ENCODE measurements around the gene PARG. TPM values are rescaled to one million over a fixed set of nuclear protein-coding genes. Genes with fewer than 3 reads are reported as not detected.

Gene PARG
- total and polyA plus RNA-seq, 2 donors (not counting 3 experiments of a cell fraction or from before 2014, with no cell fraction given): 6.1 to 27.6 TPM

DNA sequence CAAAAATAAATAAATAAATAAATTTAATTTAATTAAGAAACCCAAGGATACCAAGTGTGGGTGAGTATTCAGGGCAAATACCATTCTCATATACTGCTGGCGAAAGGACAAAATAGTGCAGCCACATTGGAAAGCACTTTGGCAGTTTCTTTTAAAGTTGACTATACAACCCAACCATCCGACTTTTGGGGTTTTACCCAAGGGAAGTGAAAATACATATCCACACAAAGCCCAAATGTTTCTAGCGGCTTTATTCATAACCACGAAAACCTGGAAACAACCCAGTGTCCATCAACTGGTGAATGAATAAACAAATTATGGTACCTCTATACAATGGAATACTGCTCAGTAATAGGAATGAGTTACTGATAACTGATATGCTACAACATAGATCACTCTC is 143.6 kb downstream of the PARG start:
- no peaks in the 10 kb centered on the region for H3K9me3 ChIP-seq (replicated peaks; ENCODE audit: control insufficient read depth, insufficient read depth, low read length)
- no peaks in the 10 kb centered on the region for H3K79me2 ChIP-seq (ENCODE audit: control insufficient read depth, insufficient read depth, low read length)
- H3K4me1 ChIP-seq (ENCODE audit: control insufficient read depth, extremely low read depth, insufficient read depth, low read length): no peaks in the 10 kb centered on the region
- H3K4me2 ChIP-seq (ENCODE audit: insufficient read depth, low read length): no peak overlapping the region
- H3K9me1 ChIP-seq (replicated peaks; ENCODE audit: control insufficient read depth, extremely low read depth, insufficient read depth, low read length): no peaks in the 10 kb centered on the region
- FAIRE-seq (no peak), DNase-seq (ENCODE audit: low read depth, low spot score) (no peak)
- H3K4me3 ChIP-seq (replicated peaks in 1 of 3; ENCODE audit: insufficient read depth in 1 of 3, low read depth in 1 of 3, low read length in 3 of 3): no peak overlapping the region
- CTCF ChIA-PET: no interaction called here
- H3K27ac ChIP-seq (ENCODE audit: insufficient read depth, low read depth, low read length): no peak overlapping the region
- H4K20me1 ChIP-seq (replicated peaks; ENCODE audit: control insufficient read depth, extremely low read depth, insufficient read depth, low read length): no peaks in the 10 kb centered on the region
- no peaks in the 10 kb centered on the region for H3K27me3 ChIP-seq (ENCODE audit: control insufficient read depth in 2 of 2, insufficient read depth in 2 of 2, low read length in 2 of 2)
- POLR2A ChIA-PET: no interaction called here
- TF ChIP-seq, protein P1, sequence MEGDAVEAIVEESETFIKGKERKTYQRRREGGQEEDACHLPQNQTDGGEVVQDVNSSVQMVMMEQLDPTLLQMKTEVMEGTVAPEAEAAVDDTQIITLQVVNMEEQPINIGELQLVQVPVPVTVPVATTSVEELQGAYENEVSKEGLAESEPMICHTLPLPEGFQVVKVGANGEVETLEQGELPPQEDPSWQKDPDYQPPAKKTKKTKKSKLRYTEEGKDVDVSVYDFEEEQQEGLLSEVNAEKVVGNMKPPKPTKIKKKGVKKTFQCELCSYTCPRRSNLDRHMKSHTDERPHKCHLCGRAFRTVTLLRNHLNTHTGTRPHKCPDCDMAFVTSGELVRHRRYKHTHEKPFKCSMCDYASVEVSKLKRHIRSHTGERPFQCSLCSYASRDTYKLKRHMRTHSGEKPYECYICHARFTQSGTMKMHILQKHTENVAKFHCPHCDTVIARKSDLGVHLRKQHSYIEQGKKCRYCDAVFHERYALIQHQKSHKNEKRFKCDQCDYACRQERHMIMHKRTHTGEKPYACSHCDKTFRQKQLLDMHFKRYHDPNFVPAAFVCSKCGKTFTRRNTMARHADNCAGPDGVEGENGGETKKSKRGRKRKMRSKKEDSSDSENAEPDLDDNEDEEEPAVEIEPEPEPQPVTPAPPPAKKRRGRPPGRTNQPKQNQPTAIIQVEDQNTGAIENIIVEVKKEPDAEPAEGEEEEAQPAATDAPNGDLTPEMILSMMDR (IDR thresholded peaks at IDR 0.05; ENCODE audit: extremely low read depth in 1 of 2, insufficient read depth in 1 of 2, low read depth in 1 of 2, low read length in 2 of 2): no peak
- TF ChIP-seq POLR2A (IDR thresholded peaks at IDR 0.05; ENCODE audit: low read depth, low read length) (no peak), MYC (IDR thresholded peaks at IDR 0.05; ENCODE audit: low read depth, low read length) (no peak), GATA2 (IDR thresholded peaks at IDR 0.05; ENCODE audit: insufficient read depth, insufficient read length, low read depth, low read length) (no peak), MAX (IDR thresholded peaks at IDR 0.05; ENCODE audit: insufficient read depth, insufficient read length) (no peak), EZH2 (IDR thresholded peaks at IDR 0.05; ENCODE audit: borderline replicate concordance, low read depth, low read length, severe bottlenecking) (no peak), POLR2AphosphoS5 (IDR thresholded peaks at IDR 0.05; ENCODE audit: insufficient read depth, low read depth, low read length) (no peak), JUN (IDR thresholded peaks at IDR 0.05; ENCODE audit: borderline replicate concordance, insufficient read depth, insufficient read length, low read depth) (no peak), FOS (IDR thresholded peaks at IDR 0.05; ENCODE audit: borderline replicate concordance, insufficient read depth, low read length) (no peak)
- intact Hi-C loops (cut with micrococcal nuclease): no loop called here
- H2AFZ ChIP-seq (ENCODE audit: low read depth, low read length): no peak overlapping the region
- no peaks in the 10 kb centered on the region for H3K36me3 ChIP-seq (ENCODE audit: control insufficient read depth in 2 of 2, extremely low read depth in 1 of 2, insufficient read depth in 2 of 2, low read length in 2 of 2)
- H3K9ac ChIP-seq (replicated peaks; ENCODE audit: extremely low read depth, insufficient read depth, low read length): no peak overlapping the region
- dilution Hi-C loops (cut with MboI; ENCODE audit: extremely low pct_ligation_motif_present, low sequenced_read_pairs): no loop called here
- no TSS peak for BruUV-seq (replicated peaks)

All from endothelial cell of umbilical vein (primary cell).